GM12878 (cell line): Measurements from ENCODE around the gene PID1. TPM values are rescaled to one million over a fixed set of nuclear protein-coding genes. Genes with fewer than 3 reads are reported as not detected.

Experiments
- ATAC-seq: fragments of 200-7000 bp; cut with Tn5 transposase; 3 replicates; pipeline ENCODE4 v1.9.1; 2020; ENCODE audit warnings: mild to moderate bottlenecking, moderate library complexity
- BruUV-seq: library from RNA; stranded (reverse); fragments of 400-500 nt; replicated peaks from 2 replicates; lab custom pipeline; 2021; lab: Mats Ljungman, UMichigan
- CTCF ChIA-PET: fragments of 300-600 bp; sonication (Branson Sonifier 250); formaldehyde crosslinking; extraction: SDS; loops from one replicate; lab custom pipeline; 2021; ENCODE audit warnings: inconsistent platforms; lab: Yijun Ruan, JAX
- POLR2A ChIA-PET: fragments of 350-600 bp; formaldehyde crosslinking; extraction: SDS; loops from one replicate; lab custom pipeline; 2021; ENCODE audit warnings: inconsistent platforms; lab: Charles Lee
- RAD21 ChIA-PET: fragments of 300-600 bp; sonication (Branson Sonifier 250); formaldehyde crosslinking; loops from one replicate; lab custom pipeline; 2023; ENCODE audit warnings: antibody characterized with exemption; ENCODE audit not compliant: unreplicated experiment; lab: Charles Lee
- SMC1A ChIA-PET: fragments of 300-600 bp; sonication (Branson Sonifier 250); formaldehyde crosslinking; loops from one replicate; lab custom pipeline; 2023; ENCODE audit not compliant: unreplicated experiment, uncharacterized antibody; lab: Charles Lee
- DNase-seq: peaks from one replicate; pipeline ENCODE4 v3.0.0-alpha.2; 2011; ENCODE audit warnings: low read depth, low spot score
- FAIRE-seq: peaks from 3 replicates; lab custom pipeline; 2011; peaks lifted over from hg19 to GRCh38; lab: Jason Lieb, UNC
- H2AFZ ChIP-seq: 2 replicates; pipeline ENCODE4 v1.6.0; 2011; ENCODE audit warnings: low read depth, low read length, control low read depth; ENCODE audit not compliant: control insufficient read depth
- H3K27ac ChIP-seq: 2 replicates; pipeline ENCODE4 v1.5.1; 2011; ENCODE audit warnings: control low read depth; ENCODE audit not compliant: control insufficient read depth, insufficient read depth
- H3K27me3 ChIP-seq, 2 experiments: replicated peaks in 1 of 2; 2 replicates each; pipeline versions ENCODE4 v1.6.0 to v1.6.1; 2011; ENCODE audit warnings: low read length in 1 of 2; ENCODE audit not compliant: control insufficient read depth in 2 of 2, insufficient read depth in 2 of 2
- H3K36me3 ChIP-seq, 2 experiments: 2 replicates each; pipeline ENCODE4 v1.5.1; 2011; ENCODE audit warnings: low read length in 1 of 2; ENCODE audit not compliant: control insufficient read depth in 2 of 2, insufficient read depth in 2 of 2
- H3K4me1 ChIP-seq: 2 replicates; pipeline ENCODE4 v1.6.1; 2011; ENCODE audit warnings: mild to moderate bottlenecking, low read length, moderate library complexity, mixed read lengths; ENCODE audit not compliant: control insufficient read depth, insufficient read depth
- H3K4me2 ChIP-seq: 2 replicates; pipeline ENCODE4 v1.6.0; 2011; ENCODE audit warnings: control low read depth; ENCODE audit not compliant: control insufficient read depth, insufficient read depth
- H3K4me3 ChIP-seq: fragments of 200-600 bp; sonication (generic); 2 replicates; pipeline ENCODE4 v1.5.1; 2016
- H3K79me2 ChIP-seq: 2 replicates; pipeline ENCODE4 v1.6.0; 2011; ENCODE audit warnings: low read length; ENCODE audit not compliant: control insufficient read depth, insufficient read depth
- H3K9ac ChIP-seq: 2 replicates; pipeline ENCODE4 v1.8.0; 2011; ENCODE audit warnings: low read length, control low read depth, mixed read lengths; ENCODE audit not compliant: control insufficient read depth, insufficient read depth
- H3K9me3 ChIP-seq: replicated peaks from 3 replicates; pipeline ENCODE4 v1.5.1; 2011; ENCODE audit warnings: mild to moderate bottlenecking, low read length; ENCODE audit not compliant: control insufficient read depth, insufficient read depth
- H4K20me1 ChIP-seq: 2 replicates; pipeline ENCODE4 v1.6.0; 2011; ENCODE audit not compliant: control insufficient read depth, insufficient read depth
- BMI1 ChIP-seq: fragments of 450-650 bp; IDR thresholded peaks from 2 replicates; pipeline ENCODE4 v1.6.1; 2016; ENCODE audit warnings: mild to moderate bottlenecking, moderate library complexity, borderline replicate concordance
- CBFB ChIP-seq: IDR thresholded peaks from 2 replicates; pipeline ENCODE4 v1.6.1; 2016; ENCODE audit warnings: antibody characterized with exemption, low read depth
- CREM ChIP-seq: IDR thresholded peaks from 2 replicates; pipeline ENCODE4 v1.6.1; 2014; ENCODE audit warnings: antibody characterized with exemption, low read depth
- EED ChIP-seq: sonication (generic); IDR thresholded peaks from 2 replicates; pipeline ENCODE4 v1.6.1; 2016; ENCODE audit warnings: antibody characterized with exemption, low read depth
- ETV6 ChIP-seq, 2 experiments: fragments of 450-650 bp in 1 of 2; IDR thresholded peaks in 1 of 2; conservative IDR thresholded peaks in 1 of 2; 2 replicates each; pipeline ENCODE4 v1.6.1; 2014; ENCODE audit warnings: antibody characterized with exemption in 1 of 2, borderline replicate concordance in 1 of 2, low read depth in 1 of 2, mild to moderate bottlenecking in 1 of 2, moderate library complexity in 1 of 2
- HDGF ChIP-seq: fragments of 450-650 bp; IDR thresholded peaks from 2 replicates; pipeline ENCODE4 v1.6.1; 2016; ENCODE audit warnings: antibody characterized with exemption
- LARP7 ChIP-seq: fragments of 450-650 bp; IDR thresholded peaks from 2 replicates; pipeline ENCODE4 v1.6.1; 2017; ENCODE audit warnings: mild to moderate bottlenecking
- NR2C1 ChIP-seq: fragments of 450-650 bp; IDR thresholded peaks from 2 replicates; pipeline ENCODE4 v1.6.1; 2017; ENCODE audit warnings: antibody characterized with exemption, mild to moderate bottlenecking, moderate library complexity
- NRF1 ChIP-seq: conservative IDR thresholded peaks from 2 replicates; pipeline ENCODE4 v1.6.1; 2011; ENCODE audit warnings: mild to moderate bottlenecking, low read depth, low read length, improper control_type of control experiment
- RBBP5 ChIP-seq: fragments of 200-600 bp; sonication (generic); conservative IDR thresholded peaks from 2 replicates; pipeline ENCODE4 v1.6.1; 2016
- RELA ChIP-seq: fragments of 450-650 bp; IDR thresholded peaks from 2 replicates; pipeline ENCODE4 v1.8.0; 2014; ENCODE audit warnings: borderline replicate concordance; ENCODE audit not compliant: partially characterized antibody
- SMC3 ChIP-seq: IDR thresholded peaks from 2 replicates; pipeline ENCODE4 v1.6.1; 2011; ENCODE audit warnings: low read length, improper control_type of control experiment, borderline replicate concordance
- TCF7 ChIP-seq: IDR thresholded peaks from 2 replicates; pipeline ENCODE4 v1.6.1; 2014; ENCODE audit warnings: antibody characterized with exemption, borderline replicate concordance
- ZBTB11 ChIP-seq: fragments of 450-650 bp; formaldehyde crosslinking; IDR thresholded peaks from 2 replicates; pipeline ENCODE4 v1.5.0; 2022; ENCODE audit warnings: mild to moderate bottlenecking, missing genetic modification characterization
- WGBS: methylation state at CpG from one replicate; pipeline ENCODE4 v1.1.6; 2016; ENCODE audit warnings: low lambda C conversion rate; ENCODE audit not compliant: insufficient replicate concordance, insufficient coverage; ENCODE audit errors: missing lambda C conversion rate; 5-methylcytosine and 5-hydroxymethylcytosine counted together
- in situ Hi-C: fragments of 300-500 bp; cut with MboI; formaldehyde crosslinking; loops from 9 replicates; pipeline ENCODE4 v1.14.3; 2018; ENCODE audit warnings: mixed read lengths
- intact Hi-C: fragments of 100-400 bp; cut with micrococcal nuclease; formaldehyde crosslinking; loops from one replicate; pipeline ENCODE4 v1.14.2; 2022; ENCODE audit not compliant: unreplicated experiment
- polyA plus RNA-seq, 11 experiments: library from polyadenylated mRNA; depleted of rRNA in 4 of 11; unstranded in 6 of 11; stranded (reverse) in 5 of 11; fragments of >200 nt; fragmentation: Nextera tagmentation in 4 of 11; fragmentation: Illumina TruSeq in 1 of 11; extraction: Ambion mirVana in 4 of 11; extraction: Trizol in 1 of 11; gene quantifications; 1 replicate in 1 of 11; 2 replicates in 10 of 11; pipeline versions ENCODE4 v1.2.1 to v1.2.3, GENCODE V29; 2011 to 2016; ENCODE audit warnings: inconsistent platforms in 2 of 11, missing spikeins in 2 of 11, low read depth in 1 of 11
- total RNA-seq, 4 experiments: library from RNA; depleted of rRNA in 3 of 4; stranded (reverse); fragments of >200 nt in 3 of 4; fragmentation: Illumina TruSeq in 1 of 4; extraction: Trizol in 1 of 4; gene quantifications; 2 replicates each; pipeline versions ENCODE4 v1.2.1 to v1.2.3, GENCODE V29; 2013 to 2021
- TF ChIP-seq, protein P1 (sequence below): fragments of 450-650 bp; conservative IDR thresholded peaks from 2 replicates; pipeline ENCODE4 v1.6.1; 2017; ENCODE audit warnings: mild to moderate bottlenecking, moderate library complexity
- TF ChIP-seq, protein P2 (sequence below): fragments of 450-650 bp; IDR thresholded peaks from 2 replicates; pipeline ENCODE4 v1.6.1; 2017; ENCODE audit warnings: low read depth, mild to moderate bottlenecking, moderate library complexity
- TF ChIP-seq, protein P3 (sequence below): IDR thresholded peaks from 2 replicates; pipeline ENCODE4 v1.6.1; 2011; ENCODE audit warnings: mild to moderate bottlenecking, low read depth, low read length, moderate library complexity; ENCODE audit not compliant: insufficient replicate concordance

PID1 gene
- total and polyA plus RNA-seq, 10 of the 15 experiments (the other 5 are each of a cell fraction or from before 2014, with no cell fraction given), result not detected

GRCh38 chr2:229173825-229174359, 97.2 kb downstream of the PID1 start:
- H3K9ac ChIP-seq, result no peak overlapping the region
- WGBS, result 2% methylated on average over 3 of the region's 3 CpGs
- no peaks in the 10 kb centered on the region for H3K27me3 ChIP-seq
- ChIA-PET CTCF (interaction anchor here (0.9 kb wide), 1 partner anchor 13 kb away, joined by 3 read pairs; no protein-coding TSS in a partner anchor), SMC1A (interaction anchor here (1.1 kb wide), 1 partner anchor 14 kb away, joined by 4 read pairs; no protein-coding TSS in a partner anchor), POLR2A (interaction anchor here (0.6 kb wide), 1 partner anchor 61 kb away, joined by 3 read pairs; no protein-coding TSS in a partner anchor), RAD21 (no interaction called here)
- no peaks in the 10 kb centered on the region for H3K4me1 ChIP-seq
- no peaks in the 10 kb centered on the region for H4K20me1 ChIP-seq
- no TSS peak for BruUV-seq
- H3K4me2 ChIP-seq, result no peak overlapping the region
- no peaks in the 10 kb centered on the region for H3K36me3 ChIP-seq
- no peak overlapping the region for H3K27ac ChIP-seq
- no peaks in the 10 kb centered on the region for H3K9me3 ChIP-seq
- TF ChIP-seq, protein P1, sequence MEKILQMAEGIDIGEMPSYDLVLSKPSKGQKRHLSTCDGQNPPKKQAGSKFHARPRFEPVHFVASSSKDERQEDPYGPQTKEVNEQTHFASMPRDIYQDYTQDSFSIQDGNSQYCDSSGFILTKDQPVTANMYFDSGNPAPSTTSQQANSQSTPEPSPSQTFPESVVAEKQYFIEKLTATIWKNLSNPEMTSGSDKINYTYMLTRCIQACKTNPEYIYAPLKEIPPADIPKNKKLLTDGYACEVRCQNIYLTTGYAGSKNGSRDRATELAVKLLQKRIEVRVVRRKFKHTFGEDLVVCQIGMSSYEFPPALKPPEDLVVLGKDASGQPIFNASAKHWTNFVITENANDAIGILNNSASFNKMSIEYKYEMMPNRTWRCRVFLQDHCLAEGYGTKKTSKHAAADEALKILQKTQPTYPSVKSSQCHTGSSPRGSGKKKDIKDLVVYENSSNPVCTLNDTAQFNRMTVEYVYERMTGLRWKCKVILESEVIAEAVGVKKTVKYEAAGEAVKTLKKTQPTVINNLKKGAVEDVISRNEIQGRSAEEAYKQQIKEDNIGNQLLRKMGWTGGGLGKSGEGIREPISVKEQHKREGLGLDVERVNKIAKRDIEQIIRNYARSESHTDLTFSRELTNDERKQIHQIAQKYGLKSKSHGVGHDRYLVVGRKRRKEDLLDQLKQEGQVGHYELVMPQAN, result no peak
- no peak for TF ChIP-seq ETV6 (conservative IDR thresholded peaks at IDR 0.05 in 1 of 2, IDR thresholded peaks at IDR 0.05 in 1 of 2; ENCODE audit: borderline replicate concordance in 1 of 2, low read depth in 1 of 2)
- no peak for TF ChIP-seq SMC3
- TF ChIP-seq CBFB, result no peak
- TF ChIP-seq NR2C1, result no peak
- no peak for TF ChIP-seq RBBP5
- TF ChIP-seq, protein P2, sequence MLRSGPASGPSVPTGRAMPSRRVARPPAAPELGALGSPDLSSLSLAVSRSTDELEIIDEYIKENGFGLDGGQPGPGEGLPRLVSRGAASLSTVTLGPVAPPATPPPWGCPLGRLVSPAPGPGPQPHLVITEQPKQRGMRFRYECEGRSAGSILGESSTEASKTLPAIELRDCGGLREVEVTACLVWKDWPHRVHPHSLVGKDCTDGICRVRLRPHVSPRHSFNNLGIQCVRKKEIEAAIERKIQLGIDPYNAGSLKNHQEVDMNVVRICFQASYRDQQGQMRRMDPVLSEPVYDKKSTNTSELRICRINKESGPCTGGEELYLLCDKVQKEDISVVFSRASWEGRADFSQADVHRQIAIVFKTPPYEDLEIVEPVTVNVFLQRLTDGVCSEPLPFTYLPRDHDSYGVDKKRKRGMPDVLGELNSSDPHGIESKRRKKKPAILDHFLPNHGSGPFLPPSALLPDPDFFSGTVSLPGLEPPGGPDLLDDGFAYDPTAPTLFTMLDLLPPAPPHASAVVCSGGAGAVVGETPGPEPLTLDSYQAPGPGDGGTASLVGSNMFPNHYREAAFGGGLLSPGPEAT, result no peak
- no peak for TF ChIP-seq CREM
- TF ChIP-seq LARP7, result no peak
- no peak for TF ChIP-seq RELA
- no peak for TF ChIP-seq BMI1
- no peak for TF ChIP-seq HDGF
- TF ChIP-seq, protein P3, sequence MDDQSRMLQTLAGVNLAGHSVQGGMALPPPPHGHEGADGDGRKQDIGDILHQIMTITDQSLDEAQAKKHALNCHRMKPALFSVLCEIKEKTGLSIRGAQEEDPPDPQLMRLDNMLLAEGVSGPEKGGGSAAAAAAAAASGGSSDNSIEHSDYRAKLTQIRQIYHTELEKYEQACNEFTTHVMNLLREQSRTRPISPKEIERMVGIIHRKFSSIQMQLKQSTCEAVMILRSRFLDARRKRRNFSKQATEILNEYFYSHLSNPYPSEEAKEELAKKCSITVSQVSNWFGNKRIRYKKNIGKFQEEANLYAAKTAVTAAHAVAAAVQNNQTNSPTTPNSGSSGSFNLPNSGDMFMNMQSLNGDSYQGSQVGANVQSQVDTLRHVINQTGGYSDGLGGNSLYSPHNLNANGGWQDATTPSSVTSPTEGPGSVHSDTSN, result no peak
- TF ChIP-seq TCF7, result no peak
- TF ChIP-seq ZBTB11, result no peak
- TF ChIP-seq NRF1, result no peak
- TF ChIP-seq EED, result no peak
- H3K4me3 ChIP-seq, result no peak overlapping the region
- intact Hi-C loops (no loop called here), in situ Hi-C loops (no loop called here)
- no peak for ATAC-seq
- no peak overlapping the region for H2AFZ ChIP-seq
- no peak for FAIRE-seq
- H3K79me2 ChIP-seq, result no peaks in the 10 kb centered on the region
- no peak for DNase-seq
